Stimulated activated CD4-positive, alpha-beta T cell treated with anti-CD3 and anti-CD28 coated beads, Interleukin-4, amount 100 ng/mL, for 48 hours (primary cell): ENCODE data around the gene GLDN.

Source experiments
- DNase-seq, 2 donors: peaks; one replicate each; pipeline ENCODE4 v3.0.0-alpha.2; 2020; ENCODE audit warnings: low read depth in 2 of 2

GLDN gene

DNA sequence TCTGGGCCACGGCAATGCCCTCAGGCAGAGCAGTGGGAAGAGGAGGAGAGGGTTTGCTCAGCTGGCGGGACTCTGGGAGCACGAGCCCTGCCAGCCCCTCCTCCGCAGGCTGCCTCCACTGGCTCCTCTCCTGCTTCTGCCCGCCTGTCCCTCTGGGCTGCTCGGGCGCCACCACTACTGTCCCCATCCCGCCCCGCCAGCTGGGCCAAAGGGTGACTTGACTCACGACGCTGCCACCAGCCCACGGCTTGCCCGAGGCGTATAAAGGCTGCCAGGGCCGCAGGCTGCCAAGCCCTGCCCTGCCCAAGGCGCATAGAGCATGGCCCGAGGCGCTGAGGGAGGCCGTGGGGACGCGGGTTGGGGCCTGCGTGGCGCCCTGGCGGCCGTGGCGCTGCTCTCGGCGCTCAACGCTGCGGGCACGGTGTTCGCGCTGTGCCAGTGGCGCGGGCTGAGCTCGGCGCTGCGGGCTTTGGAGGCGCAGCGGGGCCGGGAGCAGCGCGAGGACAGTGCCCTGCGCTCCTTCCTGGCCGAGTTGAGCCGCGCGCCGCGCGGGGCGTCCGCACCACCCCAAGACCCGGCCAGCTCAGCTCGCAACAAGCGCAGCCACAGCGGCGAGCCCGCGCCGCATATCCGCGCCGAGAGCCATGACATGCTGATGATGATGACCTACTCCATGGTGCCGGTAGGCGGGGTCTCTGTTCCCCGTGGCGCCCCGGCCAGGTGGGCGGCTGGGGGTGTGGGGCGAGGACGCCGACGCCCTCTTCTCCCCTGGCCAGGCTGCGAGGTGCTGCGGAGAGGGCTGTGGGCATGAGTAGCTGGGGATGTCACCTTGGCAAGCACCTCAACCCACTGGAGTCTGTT lies at the start of gene GLDN:
Gene GLDN (plus strand): TSS at position 290 of the 861 bp plus-strand sequence. CDS start 30 bp downstream, at position 320.
- no peak for DNase-seq

DNA sequence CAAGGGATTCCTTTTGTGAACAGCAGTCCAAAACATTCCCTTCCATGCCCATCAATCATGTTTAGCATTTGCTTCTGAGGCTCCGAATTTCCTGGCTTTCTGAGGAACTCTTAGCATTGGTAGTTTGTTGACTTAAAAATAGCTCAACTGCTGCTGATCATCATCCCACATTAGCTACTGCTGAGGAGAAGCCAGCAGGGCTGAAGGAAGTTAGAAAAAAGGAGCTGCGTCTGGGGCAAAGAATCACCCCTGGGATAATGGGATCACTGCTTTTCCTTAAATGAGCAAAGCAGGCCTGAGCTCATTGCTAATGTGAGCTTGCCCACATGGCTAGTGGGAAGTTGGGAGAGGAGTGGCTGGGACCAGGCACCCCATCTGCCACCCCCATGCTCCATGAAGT lies 42.8 kb upstream of the GLDN start:
- no peak for DNase-seq

GRCh38 chr15:51299187-51300015 lies 42.1 kb upstream of the GLDN start:
- DNase-seq, result no peak

DNA sequence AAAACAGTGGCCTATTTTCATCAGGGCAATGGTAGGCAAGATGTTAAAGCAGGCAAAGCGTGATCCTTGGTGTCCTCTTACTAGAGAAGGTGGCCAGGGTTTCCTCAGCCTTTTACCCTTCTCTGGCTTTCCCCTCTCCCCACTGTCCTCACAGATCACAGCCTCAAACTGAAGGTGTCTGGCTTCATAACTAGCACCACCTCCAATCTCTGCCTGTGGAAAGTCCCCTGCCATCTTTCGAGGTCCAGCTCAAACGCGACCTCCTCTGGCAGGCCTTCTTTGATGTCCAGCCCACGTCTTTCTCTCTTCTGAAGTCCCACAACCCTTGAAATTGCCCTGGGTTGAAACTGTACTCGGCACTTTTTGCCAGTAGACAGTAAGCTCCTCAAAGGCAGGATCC lies 39.0 kb upstream of the GLDN start:
- no peak for DNase-seq

- DNase-seq, result no peak
These were observed 37.9 kb upstream of the GLDN start for GRCh38 chr15:51303462-51303980.

DNA sequence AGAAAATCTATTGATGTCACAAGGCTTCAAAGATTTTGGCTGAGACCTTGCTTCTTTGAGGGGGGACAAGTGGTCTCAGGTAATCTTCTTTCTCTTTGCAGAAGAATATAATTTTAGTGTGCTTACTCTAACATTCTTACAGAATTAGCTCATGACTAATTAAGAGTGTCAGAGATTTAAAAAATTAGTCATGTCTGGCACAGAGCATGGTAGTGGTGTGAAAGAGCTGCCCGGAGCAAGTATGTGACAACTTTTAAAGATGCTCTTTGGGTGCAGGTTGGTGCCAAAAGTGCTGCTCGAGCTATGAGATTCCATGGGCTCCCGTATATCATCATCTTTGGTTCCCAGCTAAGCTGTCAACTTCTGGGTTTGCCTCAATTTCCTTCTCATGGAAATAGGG lies 34.1 kb upstream of the GLDN start:
- DNase-seq, result no peak

- no peak for DNase-seq
These were observed 33.6 kb upstream of the GLDN start for GRCh38 chr15:51307811-51308210.

- DNase-seq, result no peak
These were observed 31.4 kb upstream of the GLDN start for GRCh38 chr15:51310064-51310463.

- no peak for DNase-seq
These were observed 29.9 kb upstream of the GLDN start for GRCh38 chr15:51311510-51311909.

DNA sequence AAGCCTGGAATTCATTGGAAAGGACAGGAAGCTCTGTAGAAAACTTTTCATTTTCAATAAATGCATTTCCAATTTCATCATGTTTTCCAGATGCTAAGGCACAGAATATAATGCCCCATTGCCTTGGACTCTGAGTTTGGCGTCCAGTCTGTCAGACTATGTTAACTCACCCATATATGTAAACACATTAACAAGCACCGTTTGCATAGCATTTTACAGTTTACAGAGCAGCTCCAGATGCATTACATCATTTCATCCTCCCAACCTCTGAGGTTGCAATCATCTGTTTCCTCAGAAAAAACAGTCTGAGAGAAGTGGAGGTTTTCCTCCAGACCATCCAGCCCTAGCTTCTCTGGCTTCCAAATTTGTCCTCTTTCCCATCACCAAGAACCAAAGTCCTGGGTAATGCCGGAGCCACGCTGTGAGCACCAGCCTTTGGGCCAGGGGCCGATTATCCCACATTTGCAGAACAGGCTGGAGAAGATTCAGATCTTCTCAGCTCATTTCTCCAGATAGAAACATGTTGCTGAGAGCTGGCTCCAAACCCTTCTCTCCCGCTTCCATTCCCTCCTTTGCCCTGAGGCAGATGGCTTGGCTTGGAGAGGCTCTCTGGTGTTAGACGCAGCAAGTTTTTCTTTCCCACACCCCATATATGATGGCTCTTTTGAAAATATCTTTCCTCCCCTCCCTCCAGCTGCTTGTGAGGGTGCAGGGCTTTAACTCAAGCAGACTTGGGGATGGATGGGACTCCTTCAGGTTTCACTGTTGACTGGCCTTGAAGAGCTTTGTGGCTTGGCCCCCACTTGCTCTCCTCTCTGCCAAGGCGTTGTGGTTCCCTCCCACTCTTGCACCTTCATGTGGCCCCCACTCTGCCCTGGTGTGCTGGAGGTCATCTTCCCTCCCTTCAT lies 29.0 kb upstream of the GLDN start:
- no peak for DNase-seq

DNA sequence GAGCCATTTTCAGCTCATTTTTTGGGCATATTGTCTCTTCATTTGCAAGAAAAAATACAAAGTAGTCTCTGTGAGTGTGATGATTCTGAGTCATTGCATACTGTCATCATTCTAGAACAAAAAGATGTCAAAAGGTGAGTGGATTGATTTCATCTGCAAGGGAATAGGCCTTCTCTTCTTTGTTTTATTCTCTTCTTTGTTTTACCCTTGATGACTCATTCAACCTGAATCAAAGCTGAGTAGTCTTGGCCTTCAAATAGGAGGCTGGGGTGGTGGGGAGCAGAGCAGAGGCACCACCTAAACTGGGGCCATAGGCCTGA lies 28.4 kb upstream of the GLDN start:
- DNase-seq, result no peak

- no peak for DNase-seq
These were observed 27.7 kb upstream of the GLDN start for GRCh38 chr15:51313644-51314280.

- no peak for DNase-seq
These were observed 26.8 kb upstream of the GLDN start for GRCh38 chr15:51314391-51315337.

DNA sequence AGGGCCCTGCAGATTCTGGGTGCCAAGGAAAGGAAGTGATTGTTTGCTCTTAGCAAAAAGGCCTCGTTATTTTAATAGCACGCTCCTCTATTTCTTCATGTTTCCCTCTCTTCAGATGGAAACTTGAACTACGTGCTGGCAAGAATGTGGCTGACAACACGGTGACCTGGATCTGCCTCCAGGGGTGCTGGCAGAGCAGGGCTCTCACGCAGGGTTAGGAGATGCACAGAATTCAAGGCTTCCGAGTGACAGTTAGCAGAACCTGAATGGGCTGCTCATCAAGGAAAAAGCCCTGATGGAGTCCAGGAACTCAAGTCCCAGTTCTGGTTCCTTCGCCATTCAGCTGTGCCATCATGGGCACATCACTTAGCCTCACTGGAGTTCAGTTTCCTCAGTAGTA lies 25.7 kb upstream of the GLDN start:
- no peak for DNase-seq

DNA sequence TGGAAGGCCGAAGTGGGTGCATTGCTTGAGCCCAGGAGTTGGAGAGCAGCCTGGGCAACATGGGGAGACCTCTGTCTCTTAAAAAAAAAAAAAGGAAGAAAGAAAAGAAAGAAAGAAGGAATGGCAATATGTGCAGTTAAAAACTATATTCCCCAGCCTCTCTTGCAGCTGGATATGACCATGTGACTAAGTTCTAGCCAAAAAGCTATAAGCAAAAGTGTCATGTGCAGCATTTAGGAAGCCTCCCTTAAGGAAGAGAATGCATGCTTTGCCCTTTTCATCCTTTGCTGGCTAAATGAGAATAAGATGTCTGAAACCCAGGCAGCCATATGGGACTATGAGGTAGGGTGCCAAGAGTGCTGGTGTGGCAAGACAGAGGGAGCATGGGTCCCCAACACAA lies 24.8 kb upstream of the GLDN start:
- DNase-seq, result no peak

DNA sequence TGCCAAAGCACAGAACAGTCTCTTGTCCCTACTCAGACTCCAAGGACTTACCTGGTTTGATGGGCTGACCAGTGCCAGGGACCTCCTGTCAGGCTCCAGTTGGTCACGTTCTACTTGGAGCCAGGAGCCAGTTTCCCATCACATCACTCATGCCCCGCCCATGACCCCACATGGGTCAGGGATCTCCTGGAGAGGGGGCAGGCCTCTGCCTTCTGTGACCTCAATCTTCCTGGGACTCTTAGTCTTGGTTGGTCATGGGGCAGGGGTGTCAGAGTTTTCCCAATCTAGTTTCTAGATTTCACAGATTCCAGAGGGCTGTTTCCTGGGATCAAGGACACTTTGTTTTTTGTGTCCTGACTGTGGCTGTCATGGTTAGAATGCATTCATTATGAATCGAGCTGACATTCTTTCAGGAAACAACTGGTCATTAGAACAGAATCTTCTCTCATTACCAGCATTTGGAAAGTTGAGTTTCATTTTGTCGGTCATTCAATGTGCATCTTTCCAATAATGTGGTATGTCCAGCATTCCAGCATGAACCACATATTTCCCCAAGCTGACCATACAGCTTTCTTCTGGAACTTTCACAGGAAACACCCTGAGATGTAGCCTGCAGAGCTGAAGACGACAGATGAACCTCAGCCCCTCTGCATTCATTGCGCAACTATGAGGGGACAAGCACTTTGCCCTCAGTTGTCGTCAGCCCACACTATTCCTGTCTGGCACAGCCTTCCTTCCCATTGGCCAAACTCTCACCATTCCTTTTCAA lies 22.9 kb upstream of the GLDN start:
- DNase-seq, result no peak

GRCh38 chr15:51319539-51319938 lies 21.9 kb upstream of the GLDN start:
- no peak for DNase-seq

DNA sequence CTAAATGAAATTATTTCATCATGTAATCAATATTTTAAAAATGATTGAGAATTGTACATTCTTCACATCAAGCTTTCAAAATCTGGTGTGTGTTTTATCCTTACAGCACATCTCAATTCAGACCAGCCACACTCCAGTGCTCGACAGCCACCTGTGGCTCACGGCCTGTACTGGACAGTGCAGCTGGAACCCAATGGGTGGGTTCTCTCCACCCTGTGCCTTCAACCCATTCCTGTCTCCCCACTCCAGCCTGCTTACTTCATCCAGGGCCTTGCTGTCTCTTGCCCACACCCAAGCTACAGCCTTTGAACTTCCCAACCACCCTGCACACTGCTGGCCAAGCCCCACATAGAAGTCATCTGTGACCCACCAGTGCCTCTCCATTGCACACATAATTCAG lies 20.6 kb upstream of the GLDN start:
- no peak for DNase-seq

- DNase-seq, result no peak
These were observed 20.1 kb upstream of the GLDN start for GRCh38 chr15:51321316-51321715.
